Calu3 (cell line): ENCODE results near the gene GPR84. TPM values are rescaled to one million over a fixed set of nuclear protein-coding genes. Genes with fewer than 3 reads are reported as not detected.

Experiments
- BruUV-seq: library from RNA; stranded (reverse); fragments of 400-500 nt; replicated peaks from 2 replicates; lab custom pipeline; 2021; lab: Mats Ljungman, UMichigan
- CTCF ChIA-PET: fragments of 300-600 bp; sonication (Branson Sonifier 250); formaldehyde crosslinking; loops from one replicate; lab custom pipeline; 2022; ENCODE audit warnings: antibody characterized with exemption; lab: Charles Lee
- DNase-seq: peaks from one replicate; pipeline ENCODE4 v3.0.0; 2022
- H3K27ac Mint-ChIP-seq: one replicate; pipeline ENCODE4 v1.8.0; 2022; ENCODE audit warnings: mixed read lengths; ENCODE audit not compliant: unreplicated experiment
- H3K27me3 Mint-ChIP-seq: one replicate; pipeline ENCODE4 v1.8.0; 2022; ENCODE audit warnings: mixed read lengths; ENCODE audit not compliant: unreplicated experiment
- H3K36me3 Mint-ChIP-seq: one replicate; pipeline ENCODE4 v1.8.0; 2022; ENCODE audit warnings: mild to moderate bottlenecking, moderate library complexity, mixed read lengths; ENCODE audit not compliant: insufficient read depth, unreplicated experiment
- H3K4me1 Mint-ChIP-seq: one replicate; pipeline ENCODE4 v1.8.0; 2022; ENCODE audit warnings: mild to moderate bottlenecking, low read depth, mixed read lengths; ENCODE audit not compliant: unreplicated experiment
- H3K4me3 Mint-ChIP-seq: one replicate; pipeline ENCODE4 v1.8.0; 2022; ENCODE audit warnings: mild to moderate bottlenecking, low read depth, moderate library complexity, mixed read lengths; ENCODE audit not compliant: unreplicated experiment
- H3K9me3 Mint-ChIP-seq: one replicate; pipeline ENCODE4 v1.8.0; 2022; ENCODE audit warnings: low read depth, mixed read lengths; ENCODE audit not compliant: unreplicated experiment
- CTCF ChIP-seq: fragments of 200-600 bp; IDR thresholded peaks from one replicate; pipeline ENCODE4 v1.8.0; 2022; ENCODE audit warnings: antibody characterized with exemption; ENCODE audit not compliant: unreplicated experiment
- intact Hi-C: fragments of 100-400 bp; cut with micrococcal nuclease; formaldehyde crosslinking; loops from one replicate; pipeline ENCODE4 v1.10.0; 2022; ENCODE audit not compliant: unreplicated experiment
- total RNA-seq: library from RNA; stranded (reverse); gene quantifications from 2 replicates; pipeline ENCODE4 v1.2.3, GENCODE V29; 2022

GPR84 gene
- total RNA-seq, 1 experiment from 2014 or later = not detected

- TF ChIP-seq CTCF = no peak
- no TSS peak for BruUV-seq
- Mint-ChIP-seq H3K36me3 (peaks cover 17% of the 10 kb centered on the region), H3K9me3 (no peaks in the 10 kb centered on the region), H3K27me3 (peaks cover 26% of the 10 kb centered on the region), H3K4me1 (peaks cover 61% of the 10 kb centered on the region), H3K27ac (peak overlapping the region; percentile 62), H3K4me3 (peak overlapping the region; percentile 30)
- intact Hi-C loops = no loop called here
- peak; percentile 57 for DNase-seq
- CTCF ChIA-PET = interaction anchor here (0.5 to 1.0 kb wide), 4 partner anchors 34 to 187 kb away, joined by 3 to 7 read pairs (median 3); no protein-coding TSS in a partner anchor
Observed at GRCh38 chr12:54372113-54372806, 8.0 kb upstream of the GPR84 start.

- Mint-ChIP-seq H3K9me3 (no peaks in the 10 kb centered on the region), H3K27ac (peak overlapping the region; percentile 62), H3K4me3 (peak overlapping the region; percentile 30), H3K27me3 (peaks cover 30% of the 10 kb centered on the region), H3K4me1 (peaks cover 61% of the 10 kb centered on the region), H3K36me3 (peaks cover 17% of the 10 kb centered on the region)
- CTCF ChIA-PET = interaction anchor here (0.5 to 1.8 kb wide), 7 partner anchors 8 to 187 kb away, joined by 3 to 34 read pairs (median 7); partner anchors contain the start of gene COPZ1
- BruUV-seq = no TSS peak
- peak; percentile 87 for DNase-seq
- intact Hi-C loops = no loop called here
- no peak for TF ChIP-seq CTCF
Observed at GRCh38 chr12:54371328-54372112, 7.2 kb upstream of the GPR84 start.

GRCh38 chr12:54370171-54370730, 6.0 kb upstream of the GPR84 start:
- no peak overlapping the region for H3K27ac Mint-ChIP-seq
- peaks cover 30% of the 10 kb centered on the region for H3K27me3 Mint-ChIP-seq
- CTCF ChIA-PET = interaction anchor here (0.5 to 1.8 kb wide), 14 partner anchors 9 to 152 kb away, joined by 3 to 34 read pairs (median 4); partner anchors contain the start of genes CBX5, COPZ1 and HNRNPA1
- BruUV-seq = no TSS peak
- peak overlapping the region; percentile 78 for H3K4me3 Mint-ChIP-seq
- H3K36me3 Mint-ChIP-seq = peaks cover 17% of the 10 kb centered on the region
- DNase-seq = peak; percentile 94
- peaks cover 58% of the 10 kb centered on the region for H3K4me1 Mint-ChIP-seq
- intact Hi-C loops = loop anchor here (1.0 kb wide), 1 partner anchor 9 kb away; no protein-coding TSS in a partner anchor
- peak; percentile 98 for TF ChIP-seq CTCF
- H3K9me3 Mint-ChIP-seq = no peaks in the 10 kb centered on the region

- Mint-ChIP-seq H3K4me3 (peak overlapping the region; percentile 78), H3K4me1 (peaks cover 52% of the 10 kb centered on the region), H3K9me3 (no peaks in the 10 kb centered on the region), H3K27me3 (peaks cover 33% of the 10 kb centered on the region), H3K27ac (peak overlapping the region; percentile 58), H3K36me3 (peaks cover 17% of the 10 kb centered on the region)
- no TSS peak for BruUV-seq
- no peak for DNase-seq
- TF ChIP-seq CTCF = no peak
- intact Hi-C loops = loop anchor here (1.0 to 10.0 kb wide), 3 partner anchors 10 to 149 kb away; no protein-coding TSS in a partner anchor
- CTCF ChIA-PET = interaction anchor here (0.8 to 1.8 kb wide), 13 partner anchors 9 to 151 kb away, joined by 3 to 34 read pairs (median 4); partner anchors contain the start of genes CBX5, COPZ1 and HNRNPA1
Observed at GRCh38 chr12:54369597-54370131, 5.4 kb upstream of the GPR84 start.
